DMS 273 treated with DMSO at 0.1 percent for 48 hours (cell line): ENCODE data around the gene CHPF2.

Experiments used
- DNase-seq: peaks from one replicate; lab custom pipeline; 2025; lab: John Stamatoyannopoulos, UW

CHPF2 gene

GRCh38 chr7:151265351-151265931 is 33.2 kb downstream of the CHPF2 start:
- DNase-seq = no peak

GRCh38 chr7:151269511-151269910 is 37.2 kb downstream of the CHPF2 start:
- DNase-seq = no peak

- no peak for DNase-seq
Observed at GRCh38 chr7:151271699-151272355, 39.5 kb downstream of the CHPF2 start.

GRCh38 chr7:151272405-151272804 is 40.1 kb downstream of the CHPF2 start:
- DNase-seq = no peak

GRCh38 chr7:151272877-151273276 is 40.6 kb downstream of the CHPF2 start:
- DNase-seq = no peak

- no peak for DNase-seq
Observed at GRCh38 chr7:151273651-151274390, 41.5 kb downstream of the CHPF2 start.

GRCh38 chr7:151274396-151274795 is 42.1 kb downstream of the CHPF2 start:
- no peak for DNase-seq

GRCh38 chr7:151274936-151275812 is 42.9 kb downstream of the CHPF2 start:
- no peak for DNase-seq

GRCh38 chr7:151275813-151276577 is 43.7 kb downstream of the CHPF2 start:
- no peak for DNase-seq

GRCh38 chr7:151276666-151277590 is 44.6 kb downstream of the CHPF2 start:
- peak; percentile 36 for DNase-seq

- DNase-seq = no peak
Observed at GRCh38 chr7:151277631-151278030, 45.3 kb downstream of the CHPF2 start.

GRCh38 chr7:151278949-151279348 is 46.7 kb downstream of the CHPF2 start:
- no peak for DNase-seq

- DNase-seq = no peak
Observed at GRCh38 chr7:151279868-151280267, 47.6 kb downstream of the CHPF2 start.

GRCh38 chr7:151280388-151281019 is 48.2 kb downstream of the CHPF2 start:
- no peak for DNase-seq

GRCh38 chr7:151281686-151282085 is 49.4 kb downstream of the CHPF2 start:
- no peak for DNase-seq

- no peak for DNase-seq
Observed at GRCh38 chr7:151282111-151282510, 49.8 kb downstream of the CHPF2 start.

- DNase-seq = no peak
Observed at GRCh38 chr7:151283302-151283701, 51.0 kb downstream of the CHPF2 start.

- no peak for DNase-seq
Observed at GRCh38 chr7:151286148-151286547, 53.9 kb downstream of the CHPF2 start.
